Measurements from ENCODE around the gene NDUFV3.
"Not testable (repeated sequence)": the region's sequence is repeated elsewhere in the genome, so short reads cannot be mapped to it uniquely, and the experiment has no call there.

NDUFV3 gene

DNA sequence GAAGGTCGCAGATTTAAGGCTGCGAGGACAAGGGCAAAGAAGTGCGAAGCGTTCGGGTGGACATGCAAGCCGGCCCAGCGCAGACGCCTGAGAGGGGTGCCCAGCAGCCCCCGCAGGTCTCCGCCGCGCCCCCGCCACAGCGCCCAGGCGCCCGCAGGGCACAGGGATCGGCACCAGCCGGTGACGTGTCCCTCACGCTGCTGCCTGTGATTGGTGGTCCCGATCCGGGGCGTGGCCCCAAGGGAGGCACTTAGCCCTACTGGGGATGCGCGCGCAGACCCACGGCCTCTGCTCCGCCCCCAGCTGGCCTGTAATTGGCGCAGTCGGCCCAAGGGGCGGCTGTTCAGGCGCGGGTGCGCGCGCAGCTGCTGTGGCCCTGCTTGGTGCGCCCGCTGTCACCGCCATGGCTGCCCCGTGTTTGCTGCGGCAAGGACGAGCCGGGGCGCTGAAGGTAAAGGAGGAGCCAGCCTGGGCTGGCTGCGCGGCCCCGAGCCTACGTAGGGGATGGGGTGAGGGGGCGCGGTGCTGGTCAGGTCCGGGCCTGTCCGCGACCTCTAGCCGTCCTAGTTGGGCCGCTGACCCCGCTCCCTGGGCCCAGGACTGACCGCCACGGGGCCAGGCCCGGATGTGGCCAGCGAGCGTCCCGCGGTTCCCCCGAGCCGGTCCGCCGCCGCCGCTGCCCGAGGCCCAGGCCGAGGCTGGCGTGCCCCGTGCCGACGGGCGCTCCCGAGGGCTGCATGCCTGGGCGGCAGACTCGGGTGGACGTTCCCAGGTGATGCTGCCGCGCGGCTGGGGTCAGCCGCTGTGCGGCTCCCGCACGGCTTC lies at the start of gene NDUFV3:
NDUFV3 (plus strand) TSS at position 379 of the 825 bp plus-strand sequence; CDS start at position 404, 25 bp downstream.
- peak; percentile 98 to 99 for DNase-seq

- no peak for DNase-seq
Measured at GRCh38 chr21:42844411-42845113, 48.5 kb upstream of the NDUFV3 start.

DNA sequence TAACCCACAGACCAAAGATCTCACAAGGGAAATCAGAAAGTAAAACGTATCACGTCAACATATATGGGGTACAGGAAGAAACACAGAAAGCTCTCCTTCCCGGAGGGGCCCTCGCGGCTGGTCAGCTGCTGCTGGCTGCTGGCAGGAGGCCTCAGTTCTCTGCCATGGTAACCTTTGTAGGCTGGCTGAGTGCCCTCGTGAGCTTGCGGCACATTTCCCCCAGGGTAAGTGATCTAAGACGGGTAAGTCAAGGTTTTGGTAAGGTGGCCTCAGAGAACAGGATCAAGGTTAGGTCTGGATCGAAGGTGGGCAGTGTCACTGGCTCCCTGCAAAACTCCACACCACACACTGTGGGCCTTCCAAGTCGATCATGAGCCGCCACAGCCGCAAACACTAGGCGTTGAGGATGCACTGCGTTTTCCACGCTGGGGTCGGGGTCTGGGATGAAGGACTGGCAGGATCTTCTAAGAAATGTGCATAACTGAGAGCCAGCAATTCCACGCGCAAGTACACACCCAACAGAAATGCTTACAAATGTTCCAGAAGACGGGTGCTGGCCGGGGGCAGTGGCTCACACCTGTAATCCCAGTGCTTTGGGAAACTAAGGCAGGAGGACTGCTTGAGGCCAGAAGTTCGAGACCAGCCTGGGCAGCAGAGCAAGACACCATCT lies 47.7 kb upstream of the NDUFV3 start:
- no peak for DNase-seq

GRCh38 chr21:42846221-42846620 lies 46.9 kb upstream of the NDUFV3 start:
- no peak for DNase-seq

- no peak for DNase-seq
Measured at GRCh38 chr21:42847051-42847707, 45.9 kb upstream of the NDUFV3 start.

DNA sequence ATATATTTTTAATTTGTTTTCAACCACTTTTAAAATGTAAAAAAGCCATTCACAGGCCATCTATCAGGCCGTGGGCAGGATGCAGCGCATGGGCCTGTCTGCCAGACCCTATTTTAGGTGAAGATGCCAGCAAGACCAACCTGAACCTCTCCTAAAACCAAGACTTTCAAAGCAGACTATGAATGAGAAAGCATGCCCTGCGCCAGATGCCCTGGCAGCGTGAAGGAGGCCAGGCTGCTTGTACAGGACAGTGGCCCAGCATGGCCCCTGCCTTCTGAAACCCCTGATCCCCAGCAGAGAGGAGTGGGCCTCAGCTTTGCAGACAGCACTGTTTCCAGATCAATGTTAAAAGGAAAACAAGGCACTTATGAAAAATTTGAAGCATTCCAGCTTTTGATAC lies 45.4 kb upstream of the NDUFV3 start:
- no peak for DNase-seq

GRCh38 chr21:42848144-42848931 lies 44.8 kb upstream of the NDUFV3 start:
- not testable (repeated sequence) for DNase-seq

- DNase-seq: no peak
Measured at GRCh38 chr21:42848932-42849758, 44.0 kb upstream of the NDUFV3 start.

DNA sequence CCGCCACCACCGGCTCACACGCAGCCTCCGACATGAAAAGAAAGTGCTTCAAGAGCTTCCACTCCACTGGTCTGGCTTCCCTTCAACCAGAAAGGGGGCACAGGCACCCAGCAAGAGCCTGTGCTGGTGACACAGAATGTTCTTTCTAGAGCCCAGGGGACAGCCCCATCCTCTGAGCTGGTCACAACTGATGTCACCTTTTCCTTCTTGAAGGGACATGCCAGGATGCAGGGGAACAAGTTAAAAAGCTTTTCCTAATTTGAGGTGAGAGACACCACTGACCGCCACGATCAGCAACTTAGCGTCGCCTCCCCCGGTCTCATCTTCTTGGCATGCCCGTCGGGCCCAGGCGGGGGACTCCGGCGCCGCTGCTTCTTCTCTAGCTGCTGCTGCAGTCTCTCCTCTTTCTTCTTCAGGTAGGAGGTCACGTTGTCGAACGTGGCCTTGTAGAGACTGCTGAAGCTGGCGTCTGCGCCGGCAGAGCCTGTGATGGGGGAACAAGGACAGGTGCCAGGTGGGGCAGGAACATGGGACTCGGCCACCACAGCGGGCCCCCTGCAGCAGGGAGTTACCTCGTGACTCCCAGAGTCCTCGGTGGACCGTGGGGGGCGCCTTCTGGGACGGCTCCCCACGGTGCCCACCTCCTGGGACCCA lies 43.2 kb upstream of the NDUFV3 start:
- DNase-seq: no peak

DNA sequence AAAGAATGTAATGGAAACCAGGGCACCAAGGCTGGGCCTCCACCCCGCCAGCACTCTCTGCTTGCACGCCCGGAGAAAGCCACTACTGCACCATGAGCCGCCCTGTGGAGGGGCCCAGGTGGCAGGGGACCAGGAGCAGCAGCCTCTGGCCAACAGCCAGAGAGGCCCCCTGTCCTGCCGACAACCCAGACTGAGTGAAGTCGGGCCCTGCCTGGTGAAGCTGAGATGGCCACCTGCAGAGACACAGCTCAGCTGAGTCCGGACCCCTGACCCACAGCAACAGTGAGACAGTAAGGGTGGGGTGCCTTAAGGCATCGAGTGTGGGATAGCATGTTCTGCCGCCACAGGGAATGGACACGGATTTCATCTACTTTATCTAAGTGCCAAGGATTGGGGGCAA lies 42.6 kb upstream of the NDUFV3 start:
- no peak for DNase-seq

DNA sequence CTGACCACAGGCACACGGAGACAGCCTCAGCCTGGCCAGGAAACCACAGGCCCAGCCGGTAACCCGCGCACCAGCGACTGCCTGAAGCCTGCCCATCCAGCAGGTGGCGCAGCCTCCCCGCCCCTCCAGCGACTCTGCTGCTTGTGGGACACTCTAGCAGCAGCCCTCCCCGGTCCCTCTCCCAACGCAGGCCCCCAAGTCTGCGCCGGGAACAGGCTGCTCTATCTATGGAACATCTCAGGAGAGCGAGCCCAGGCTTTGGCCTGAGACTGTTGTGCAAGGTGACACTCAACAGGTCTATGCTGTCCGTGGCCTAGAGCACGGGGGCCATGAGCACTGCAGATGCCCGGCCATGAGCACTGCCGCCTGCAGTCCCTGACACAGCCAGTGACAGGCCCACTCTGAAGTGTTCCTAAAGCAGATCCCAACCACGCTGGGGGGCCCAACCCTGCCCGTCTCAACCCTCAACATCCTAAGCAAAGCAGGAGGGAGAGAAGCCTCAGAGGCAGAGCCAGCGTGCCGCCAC lies 42.2 kb upstream of the NDUFV3 start:
- DNase-seq: peak in 1 of 2 experiments; percentile 29

DNA sequence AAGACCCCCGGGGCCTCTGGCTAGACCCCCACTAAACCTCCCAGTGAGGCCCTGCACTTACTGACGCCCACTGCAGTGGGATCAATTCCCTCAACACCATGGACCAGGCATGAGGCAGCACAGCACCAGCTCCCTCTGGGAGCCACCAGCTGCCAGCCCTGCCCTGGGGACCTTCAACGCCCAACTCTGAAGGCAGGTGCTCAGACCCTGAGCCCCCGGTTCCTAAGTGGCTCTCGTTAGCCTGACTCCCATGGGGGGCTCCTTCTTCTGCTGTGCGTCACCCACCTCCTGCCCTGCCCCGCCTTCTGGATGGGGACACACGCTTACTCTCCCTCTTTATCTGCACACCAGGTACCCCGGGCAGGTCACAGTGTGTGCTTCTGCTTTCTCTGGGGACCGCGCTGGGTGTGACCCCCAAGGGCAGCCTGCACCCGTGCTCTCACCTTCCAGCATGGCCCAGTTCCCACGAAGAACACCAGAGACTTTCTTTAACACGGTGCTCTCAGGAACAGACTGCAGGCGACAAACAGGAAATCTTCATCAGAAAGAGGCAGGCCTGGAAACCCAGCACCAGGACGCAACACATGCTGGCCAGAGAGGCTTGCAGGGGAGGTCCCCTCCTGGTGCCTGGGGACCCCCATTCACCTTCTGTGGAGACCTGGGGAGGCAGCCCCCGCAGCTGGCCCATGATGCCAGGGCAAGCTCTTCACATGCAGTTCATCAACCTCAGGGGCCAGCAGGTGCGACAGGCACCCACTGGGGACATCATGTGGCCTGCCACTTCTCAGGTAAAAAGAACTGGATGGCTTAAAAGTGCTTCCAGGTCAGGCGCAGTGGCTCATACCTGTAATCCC lies 41.1 kb upstream of the NDUFV3 start:
- DNase-seq: no peak

DNA sequence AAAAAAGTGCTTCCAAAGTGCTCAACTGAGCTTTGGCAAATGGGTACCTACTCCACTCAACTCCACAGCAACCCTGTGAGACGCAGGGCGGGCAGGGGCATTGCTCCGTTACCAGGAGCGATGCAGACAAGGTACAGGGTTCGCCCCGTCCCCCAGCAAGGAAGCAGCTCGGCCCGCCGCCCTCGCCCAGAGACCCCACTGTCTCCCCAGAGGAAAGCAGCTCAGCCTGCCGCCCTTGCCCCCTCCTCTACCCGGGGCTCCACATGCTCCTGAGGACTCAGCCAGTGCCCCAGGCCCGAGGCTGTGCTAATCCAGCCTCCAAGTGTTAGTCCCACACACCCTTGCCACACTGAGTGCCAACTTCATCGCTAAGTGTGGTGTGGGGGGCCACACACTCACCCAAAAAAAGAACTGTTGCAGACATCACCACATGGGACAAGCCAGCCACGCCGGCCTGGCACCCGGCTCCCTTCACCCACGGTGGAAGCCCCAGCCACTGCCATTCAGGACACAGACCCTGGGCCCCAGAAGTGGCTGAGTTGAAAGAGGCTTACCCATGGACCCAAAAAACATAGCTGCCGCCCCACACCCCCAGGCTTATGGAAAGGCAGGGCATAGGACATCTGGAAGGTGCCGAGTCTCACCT lies 40.1 kb upstream of the NDUFV3 start:
- DNase-seq: no peak

DNA sequence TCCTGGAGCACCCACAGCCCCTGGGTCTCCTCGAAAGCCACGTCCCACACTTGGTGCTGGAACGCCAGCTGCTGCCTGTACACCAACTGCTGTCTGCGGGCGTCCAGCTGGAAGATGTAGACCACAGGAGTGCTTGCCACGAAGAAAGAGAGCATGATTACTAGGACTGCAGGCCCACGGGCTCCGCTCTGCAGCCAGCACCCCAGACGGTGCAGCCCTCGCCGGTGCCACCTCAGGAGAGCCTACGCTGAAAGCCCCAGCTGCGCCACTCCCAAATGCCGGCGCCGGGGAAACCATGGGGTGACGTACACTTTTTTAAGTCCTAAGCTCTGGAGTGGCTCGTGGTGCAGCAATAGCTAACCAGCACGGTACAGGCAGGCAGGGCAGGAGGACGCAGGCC lies 39.5 kb upstream of the NDUFV3 start:
- no peak for DNase-seq

GRCh38 chr21:42854246-42855010 lies 38.7 kb upstream of the NDUFV3 start:
- no peak for DNase-seq

DNA sequence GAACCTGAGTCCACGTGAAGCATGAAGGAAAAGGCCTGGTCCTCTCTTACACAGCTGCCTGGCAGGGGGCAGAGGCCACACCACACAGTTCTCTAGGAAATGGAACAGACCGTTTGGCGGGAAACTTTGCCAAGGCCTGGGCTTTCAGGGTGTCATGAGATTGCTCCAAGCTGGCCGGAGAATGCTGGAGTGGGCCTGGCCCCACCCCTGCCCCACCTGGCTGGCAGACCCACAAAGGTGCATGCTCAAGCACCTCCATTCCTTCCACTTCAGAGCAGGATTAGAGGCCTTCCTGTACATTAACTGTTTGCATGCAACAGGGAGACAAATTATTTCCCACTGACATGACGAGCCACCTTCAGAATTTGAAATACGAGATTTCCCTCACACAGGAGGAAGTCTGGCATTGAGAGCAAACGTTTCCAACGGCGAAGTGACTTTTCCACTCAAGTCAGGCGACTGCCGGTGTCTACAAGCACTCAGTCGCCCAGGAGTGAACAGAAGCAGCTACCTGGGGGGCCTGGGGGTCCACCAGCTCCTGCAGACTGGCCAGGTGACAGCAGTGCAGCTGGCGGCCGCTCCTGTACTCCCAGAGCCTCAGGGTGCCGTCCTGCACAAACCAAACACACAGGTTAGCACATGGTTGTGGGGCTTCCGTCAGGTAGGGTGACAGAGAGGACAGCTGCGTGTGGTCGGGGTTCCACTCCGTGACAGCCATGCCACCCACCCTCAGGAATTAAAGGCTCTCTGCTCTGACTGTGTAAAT lies 37.8 kb upstream of the NDUFV3 start:
- DNase-seq: no peak

DNA sequence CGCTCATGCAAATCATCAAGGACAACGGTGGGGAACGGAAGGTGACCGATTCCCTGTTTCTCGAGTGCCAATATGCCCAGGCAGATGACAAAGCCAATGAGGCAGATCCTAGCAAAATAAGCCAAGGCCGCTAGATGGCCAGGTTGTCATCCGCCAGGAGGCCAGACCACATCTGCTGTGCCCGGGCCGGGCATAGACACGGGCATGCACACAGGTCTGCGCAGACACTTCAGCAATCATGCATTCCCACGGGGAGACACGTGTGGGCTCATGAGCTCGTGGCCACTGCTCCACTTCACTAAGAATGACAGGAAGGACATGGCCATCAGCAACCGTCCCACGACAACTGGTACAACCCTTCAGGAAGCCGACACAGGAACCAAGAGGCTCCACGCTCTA lies 37.2 kb upstream of the NDUFV3 start:
- no peak for DNase-seq
